Suprapubic skin (tissue), 4 donors: ENCODE measurements around the gene RXFP2. TPM values are rescaled to one million over a fixed set of nuclear protein-coding genes. Genes with fewer than 3 reads are reported as not detected.

ENCODE experiments used
- DNase-seq, 2 donors: peaks; one replicate each; pipeline ENCODE4 v3.0.0-alpha.2; 2019; ENCODE audit warnings: low spot score in 2 of 2
- H3K27ac ChIP-seq: fragments of 200-600 bp; sonication (generic); one replicate; pipeline ENCODE4 v1.5.1; 2019
- H3K27me3 ChIP-seq: fragments of 200-600 bp; sonication (generic); one replicate; pipeline ENCODE4 v1.5.1; 2019
- H3K36me3 ChIP-seq: fragments of 200-600 bp; sonication (generic); one replicate; pipeline ENCODE4 v1.5.1; 2019
- H3K4me1 ChIP-seq: fragments of 200-600 bp; sonication (generic); one replicate; pipeline ENCODE4 v1.5.1; 2019
- H3K4me3 ChIP-seq: fragments of 200-600 bp; sonication (generic); one replicate; pipeline ENCODE4 v1.5.1; 2019; ENCODE audit warnings: mild to moderate bottlenecking
- H3K9me3 ChIP-seq: fragments of 200-600 bp; sonication (generic); one replicate; pipeline ENCODE4 v1.5.1; 2019
- CTCF ChIP-seq, 2 donors: fragments of 200-600 bp in 1 of 2; fragments of 450-650 bp in 1 of 2; sonication (generic) in 1 of 2; IDR thresholded peaks; one replicate each; pipeline ENCODE4 v1.5.1; 2016 to 2019; ENCODE audit warnings: antibody characterized with exemption in 2 of 2, mild to moderate bottlenecking in 1 of 2, moderate library complexity in 1 of 2
- EP300 ChIP-seq: sonication (generic); formaldehyde crosslinking; IDR thresholded peaks from one replicate; pipeline ENCODE4 v1.6.1; 2017; ENCODE audit warnings: antibody characterized with exemption
- POLR2A ChIP-seq, 2 donors: fragments of 450-650 bp; IDR thresholded peaks; one replicate each; pipeline ENCODE4 v1.6.1; 2017; ENCODE audit warnings: antibody characterized with exemption in 2 of 2, mild to moderate bottlenecking in 2 of 2, moderate library complexity in 2 of 2
- POLR2AphosphoS5 ChIP-seq, 3 donors: sonication (generic); formaldehyde crosslinking; IDR thresholded peaks; one replicate each; pipeline ENCODE4 v1.6.1; 2017; ENCODE audit warnings: antibody characterized with exemption in 3 of 3
- WGBS: methylation state at CpG from one replicate; pipeline ENCODE4 v1.1.5; 2018; 5-methylcytosine and 5-hydroxymethylcytosine counted together
- total RNA-seq, 4 donors: library from RNA; depleted of rRNA; stranded (reverse); fragments of >200 nt; gene quantifications; one replicate each; pipeline ENCODE4 v1.1.0, GENCODE V29; 2016

The RXFP2 gene
- total RNA-seq, 4 donors from 2014 or later: 0.25 TPM; not detected in 3

GRCh38 chr13:31843044-31843443, 103.7 kb downstream of the RXFP2 start:
- DNase-seq: no peak
- Histone ChIP-seq H3K27ac (no peak overlapping the region), H3K9me3 (no peaks in the 10 kb centered on the region), H3K4me1 (peaks cover 17% of the 10 kb centered on the region), H3K4me3 (no peak overlapping the region), H3K27me3 (no peaks in the 10 kb centered on the region), H3K36me3 (no peaks in the 10 kb centered on the region)
- 74% methylated on average over 6 of the region's 6 CpGs for WGBS
- TF ChIP-seq CTCF (IDR thresholded peaks at IDR 0.05): no peak
- TF ChIP-seq EP300: no peak
- TF ChIP-seq POLR2AphosphoS5 (IDR thresholded peaks at IDR 0.05): no peak
- no peak for TF ChIP-seq POLR2A (IDR thresholded peaks at IDR 0.05)

GRCh38 chr13:31846182-31846938, 107.0 kb downstream of the RXFP2 start:
- under 1% methylated on average over 54 of the region's 74 CpGs for WGBS
- Histone ChIP-seq H3K4me1 (peaks cover 17% of the 10 kb centered on the region), H3K27me3 (no peaks in the 10 kb centered on the region), H3K27ac (peak overlapping the region; percentile 88), H3K36me3 (no peaks in the 10 kb centered on the region), H3K9me3 (no peaks in the 10 kb centered on the region), H3K4me3 (peak overlapping the region; percentile 88)
- no peak for TF ChIP-seq POLR2AphosphoS5 (IDR thresholded peaks at IDR 0.05)
- no peak for TF ChIP-seq EP300
- no peak for TF ChIP-seq POLR2A (IDR thresholded peaks at IDR 0.05)
- no peak for TF ChIP-seq CTCF (IDR thresholded peaks at IDR 0.05)
- peak; percentile 87 to 88 for DNase-seq

GRCh38 chr13:31846961-31847752, 107.8 kb downstream of the RXFP2 start:
- Histone ChIP-seq H3K36me3 (no peaks in the 10 kb centered on the region), H3K27me3 (no peaks in the 10 kb centered on the region), H3K4me3 (peak overlapping the region; percentile 88), H3K27ac (peak overlapping the region; percentile 88), H3K4me1 (peaks cover 17% of the 10 kb centered on the region), H3K9me3 (no peaks in the 10 kb centered on the region)
- no peak for DNase-seq
- 13% methylated on average over 14 of the region's 34 CpGs for WGBS
- TF ChIP-seq CTCF (IDR thresholded peaks at IDR 0.05) (no peak), EP300 (no peak), POLR2AphosphoS5 (IDR thresholded peaks at IDR 0.05) (no peak), POLR2A (IDR thresholded peaks at IDR 0.05) (no peak)

GRCh38 chr13:31848621-31849020, 109.3 kb downstream of the RXFP2 start:
- Histone ChIP-seq H3K4me1 (peaks cover 17% of the 10 kb centered on the region), H3K27me3 (no peaks in the 10 kb centered on the region), H3K36me3 (no peaks in the 10 kb centered on the region), H3K9me3 (no peaks in the 10 kb centered on the region), H3K4me3 (no peak overlapping the region), H3K27ac (no peak overlapping the region)
- 65% methylated on average over 7 of the region's 7 CpGs for WGBS
- DNase-seq: no peak
- TF ChIP-seq EP300 (no peak), POLR2A (IDR thresholded peaks at IDR 0.05) (no peak), POLR2AphosphoS5 (IDR thresholded peaks at IDR 0.05) (no peak), CTCF (IDR thresholded peaks at IDR 0.05) (no peak)

GRCh38 chr13:31849206-31849605, 109.9 kb downstream of the RXFP2 start:
- Histone ChIP-seq H3K27ac (no peak overlapping the region), H3K9me3 (no peaks in the 10 kb centered on the region), H3K4me1 (peaks cover 17% of the 10 kb centered on the region), H3K4me3 (no peak overlapping the region), H3K27me3 (no peaks in the 10 kb centered on the region), H3K36me3 (no peaks in the 10 kb centered on the region)
- no peak for TF ChIP-seq POLR2AphosphoS5 (IDR thresholded peaks at IDR 0.05)
- no peak for TF ChIP-seq EP300
- no peak for TF ChIP-seq POLR2A (IDR thresholded peaks at IDR 0.05)
- no peak for TF ChIP-seq CTCF (IDR thresholded peaks at IDR 0.05)
- DNase-seq: no peak
- WGBS: 76% methylated on average over 4 of the region's 4 CpGs
